Activated effector memory CD4-positive, alpha-beta T cell treated with anti-CD3 and anti-CD28 coated beads, Interleukin-2, amount 50 U/mL, for 16 hours (primary cell): ENCODE data around the gene EIF2B5.
"Not testable (repeated sequence)": the region's sequence is repeated elsewhere in the genome, so short reads cannot be mapped to it uniquely, and the experiment has no call there.

Experiments used
- DNase-seq: peaks from one replicate; pipeline ENCODE4 v3.0.0-alpha.2; 2020

EIF2B5 gene

DNA sequence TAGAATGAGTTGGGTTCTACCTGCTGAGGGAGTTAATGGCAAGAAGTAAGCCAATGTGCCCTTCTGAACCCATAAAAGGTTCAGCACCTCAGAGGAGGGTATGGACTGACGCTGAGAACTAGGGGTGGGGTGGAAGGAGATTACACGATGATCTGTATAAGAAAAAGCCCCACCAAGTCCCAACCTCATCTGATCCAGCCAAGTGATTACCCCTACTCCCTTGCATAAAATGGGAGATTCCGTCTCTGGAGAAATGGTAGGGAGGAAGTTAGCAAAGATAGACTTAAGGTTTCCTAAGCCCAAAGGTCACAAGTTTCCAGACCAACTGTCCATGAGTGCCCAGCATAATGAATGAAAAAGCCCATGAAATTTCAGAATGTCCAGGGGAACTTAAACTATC is 12.9 kb downstream of the EIF2B5 start:
- no peak for DNase-seq

DNA sequence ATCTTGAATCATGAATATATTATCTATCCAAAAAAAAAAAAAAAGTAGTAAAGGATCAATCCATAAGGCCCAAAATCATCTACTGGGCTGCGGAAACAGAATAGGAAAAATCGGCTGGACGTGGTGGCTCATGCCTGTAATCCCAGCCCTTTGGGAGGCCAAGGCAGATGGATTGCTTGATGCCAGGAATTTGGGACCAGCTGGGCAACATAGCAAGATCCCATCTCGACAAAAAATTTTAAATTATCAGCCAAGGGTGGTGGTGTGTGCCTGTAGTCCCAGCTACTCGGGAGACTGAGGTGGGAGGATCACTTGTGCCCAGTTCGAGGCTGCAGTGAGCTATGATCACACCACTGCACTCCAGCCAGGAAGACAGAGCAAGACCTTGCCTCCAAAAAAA is 14.0 kb downstream of the EIF2B5 start:
- no peak for DNase-seq

DNA sequence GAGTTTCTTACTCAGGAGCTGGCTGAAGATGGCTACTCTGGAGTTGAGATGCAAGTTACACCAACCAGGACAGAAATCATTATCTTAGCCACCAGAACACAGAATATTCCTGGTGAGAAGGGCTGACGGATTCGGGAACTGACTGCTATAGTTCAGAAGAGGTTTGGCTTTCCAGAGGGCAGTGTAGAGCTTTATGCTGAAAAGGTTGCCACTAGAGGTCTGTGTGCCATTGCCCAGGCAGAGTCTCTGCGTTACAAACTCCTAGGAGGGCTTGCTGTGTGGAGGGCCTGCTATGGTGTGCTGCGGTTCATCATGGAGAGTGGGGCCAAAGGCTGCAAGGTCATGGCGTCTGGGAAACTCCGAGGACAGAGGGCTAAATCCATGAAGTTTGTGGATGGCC is 14.6 kb downstream of the EIF2B5 start:
- not testable (repeated sequence) for DNase-seq

DNA sequence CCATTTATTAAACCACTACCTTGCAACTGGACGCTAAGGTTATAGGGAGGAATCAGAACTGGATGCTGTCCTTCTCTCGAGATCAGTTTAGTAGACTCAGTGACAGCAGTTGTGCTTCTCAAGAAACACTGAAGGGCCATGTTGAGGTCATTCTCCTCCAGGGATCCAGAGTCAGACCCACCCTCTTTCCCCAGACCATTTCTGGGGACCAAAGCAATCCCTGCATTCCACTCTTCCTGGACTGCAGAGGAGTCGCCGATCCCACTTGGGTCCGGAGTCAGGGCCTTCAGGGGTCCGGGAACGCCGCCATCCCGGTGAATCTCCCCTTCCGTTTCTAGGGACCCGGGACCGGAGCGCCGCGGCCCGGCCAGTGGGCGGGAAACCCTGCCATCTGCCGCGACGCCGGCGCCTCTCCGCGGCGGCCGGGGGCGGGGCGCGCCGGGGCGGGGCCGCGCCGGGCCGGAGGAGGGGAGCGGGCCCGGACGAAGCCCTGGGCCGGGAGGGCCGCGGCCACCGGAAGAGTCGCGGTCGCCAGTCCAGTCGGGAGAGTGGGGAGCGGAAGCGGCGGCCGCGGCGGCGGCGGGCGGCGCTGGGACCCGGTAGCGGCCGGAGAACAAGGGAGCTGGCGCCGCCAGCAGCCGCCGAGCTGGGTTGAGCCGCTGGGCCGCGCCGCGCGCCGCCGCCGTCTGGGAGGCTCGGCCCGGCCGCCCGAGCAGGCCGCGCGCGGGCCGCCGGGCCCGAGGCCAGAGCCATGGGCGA is 19.9 kb downstream of the EIF2B5 start, which contains the start of gene DVL3:
DVL3 (plus strand) TSS at position 493 of the 759 bp plus-strand sequence; CDS start at position 752, 259 bp downstream.
- peak; percentile 84 for DNase-seq

DNA sequence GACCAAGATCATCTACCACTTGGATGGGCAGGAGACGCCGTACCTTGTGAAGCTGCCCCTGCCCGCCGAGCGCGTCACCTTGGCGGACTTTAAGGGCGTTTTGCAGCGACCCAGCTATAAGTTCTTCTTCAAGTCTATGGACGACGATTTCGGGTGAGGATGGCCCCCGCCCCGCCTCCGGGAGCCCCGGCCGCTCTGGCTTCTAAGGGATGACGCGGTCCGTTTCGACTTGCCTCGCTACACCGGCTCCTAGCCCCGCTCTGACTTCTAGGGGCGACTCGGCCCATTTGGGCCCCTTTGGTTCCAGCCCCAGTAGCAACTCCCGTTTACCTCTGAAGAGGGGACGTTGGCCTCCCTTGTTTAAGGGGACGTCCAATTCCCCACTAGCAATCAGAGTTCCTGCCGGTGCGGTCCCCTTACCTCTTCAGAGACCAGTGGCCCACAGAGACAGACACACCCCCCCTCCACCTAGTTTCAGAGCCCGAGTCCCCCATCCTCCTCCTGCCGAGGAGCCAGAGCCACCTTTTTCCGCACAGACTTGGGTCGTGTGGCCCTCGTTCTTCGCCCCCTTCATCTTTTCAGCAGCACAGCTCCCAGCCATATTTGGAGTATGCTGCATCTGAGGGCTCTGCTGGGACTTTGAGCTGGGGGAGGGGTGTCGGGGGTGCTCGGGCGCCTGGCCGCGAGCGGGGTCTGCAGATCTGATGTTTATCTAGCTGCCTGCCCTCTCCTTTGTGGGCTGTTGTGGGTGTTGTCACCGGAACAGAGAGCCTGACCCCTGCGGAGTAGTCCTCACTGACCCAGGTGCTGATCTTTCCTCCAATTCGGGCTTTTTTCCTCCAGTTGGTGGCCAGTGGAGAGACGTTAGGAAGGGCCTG is 20.7 kb downstream of the EIF2B5 start:
- DNase-seq, result peak; percentile 85

DNA sequence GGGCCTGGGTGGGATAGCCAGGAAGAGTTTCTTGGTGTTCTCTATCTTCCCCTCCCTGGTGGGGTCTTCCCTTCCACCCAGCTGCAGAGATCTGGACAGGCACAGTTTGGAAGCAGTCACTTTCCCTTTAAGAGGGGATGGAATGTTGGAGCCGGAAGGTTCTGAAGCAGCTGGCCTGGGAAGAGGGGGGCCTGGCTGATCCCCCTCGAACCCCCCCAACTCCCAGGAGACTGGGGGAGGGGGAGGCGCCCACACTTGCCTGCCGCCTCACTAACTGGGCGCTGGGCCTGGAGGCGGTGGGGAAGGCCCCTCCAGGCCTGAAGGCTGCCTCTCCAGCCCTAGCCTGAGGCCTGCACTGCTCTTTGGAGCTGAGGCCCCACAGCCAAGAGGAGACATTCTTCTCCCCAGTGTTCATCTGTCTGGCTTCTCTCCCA is 21.4 kb downstream of the EIF2B5 start:
- no peak for DNase-seq

DNA sequence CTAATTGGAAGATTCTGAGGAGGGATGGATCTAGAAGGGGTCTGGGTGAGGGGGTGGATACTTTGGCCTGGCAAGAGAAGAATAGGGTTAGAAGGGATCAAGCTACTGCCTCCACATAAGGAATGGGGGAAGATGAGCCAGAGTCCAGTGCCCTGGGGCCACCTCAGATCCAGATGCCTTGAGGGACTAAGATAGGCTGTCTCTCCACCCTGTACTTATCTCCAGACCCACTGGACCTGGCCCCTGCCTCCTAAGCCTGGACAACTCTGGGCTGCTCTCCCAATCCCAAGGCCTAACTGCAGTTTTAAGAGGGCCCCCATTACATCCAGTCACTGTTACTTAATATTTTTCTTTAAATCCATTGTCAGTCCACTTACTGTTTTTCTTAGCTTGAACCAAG is 22.0 kb downstream of the EIF2B5 start:
- no peak for DNase-seq

DNA sequence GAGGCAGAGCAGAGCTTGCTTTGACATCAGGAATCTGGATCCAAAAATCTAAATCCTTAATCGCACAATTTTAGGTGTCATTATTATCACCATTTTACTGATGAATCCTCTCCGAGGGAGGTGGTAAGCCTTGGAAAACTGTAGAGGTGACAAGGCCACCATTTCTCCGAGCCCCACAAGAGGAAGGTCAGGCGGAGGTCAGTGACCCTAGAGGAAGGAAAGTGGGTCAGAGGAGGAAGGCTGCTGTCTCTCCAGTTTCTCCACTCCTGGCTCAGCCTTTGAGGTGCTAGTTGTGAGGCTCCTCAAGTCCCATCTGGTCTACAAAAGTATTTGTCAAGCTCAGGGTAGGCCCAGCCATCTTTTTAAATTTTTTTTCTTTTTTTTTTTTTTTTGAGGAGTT is 23.2 kb downstream of the EIF2B5 start:
- no peak for DNase-seq

DNA sequence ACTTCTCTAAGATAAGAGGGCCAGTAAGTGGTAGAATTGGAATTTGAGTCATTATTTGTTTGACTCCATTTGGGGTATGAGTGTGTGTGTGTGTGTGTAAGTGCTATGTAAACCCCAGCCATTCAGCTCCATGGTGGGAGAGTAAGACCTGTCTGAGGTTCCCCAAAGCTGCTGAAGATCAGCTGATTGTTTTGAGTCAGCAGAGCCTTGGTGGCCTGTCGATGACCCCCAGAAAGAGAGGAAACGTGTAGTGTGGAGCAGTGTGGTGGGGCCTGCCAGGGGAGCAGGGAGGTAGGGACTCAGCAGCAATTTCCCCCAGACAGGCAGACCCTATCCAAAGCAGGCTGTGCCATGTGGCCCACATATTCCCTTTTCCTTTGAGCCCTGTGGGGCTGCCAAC is 25.3 kb downstream of the EIF2B5 start:
- no peak for DNase-seq

DNA sequence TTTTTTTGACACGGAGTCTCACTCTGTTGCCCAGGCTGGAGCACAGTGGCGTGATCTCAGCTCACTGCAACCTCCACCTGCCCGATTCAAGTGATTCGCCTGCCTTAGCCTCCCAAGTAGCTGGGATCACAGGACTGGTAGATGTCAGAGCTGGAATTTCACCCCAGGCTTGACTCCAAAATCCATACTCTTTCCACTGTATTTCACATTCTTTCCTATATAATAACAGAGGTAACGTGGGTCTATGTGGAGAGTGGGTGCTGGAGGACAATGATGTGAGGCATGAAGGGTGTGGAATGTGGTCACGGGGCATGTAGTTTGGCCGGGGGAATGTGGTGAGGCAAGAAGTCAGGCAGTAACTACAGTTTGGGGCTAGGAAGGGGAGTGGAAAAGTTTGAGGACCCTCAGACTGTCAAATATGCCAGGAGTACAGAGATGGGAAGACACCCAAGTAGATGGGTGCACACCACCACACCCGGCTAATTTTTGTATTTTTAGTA is 27.5 kb downstream of the EIF2B5 start:
- not testable (repeated sequence) for DNase-seq

DNA sequence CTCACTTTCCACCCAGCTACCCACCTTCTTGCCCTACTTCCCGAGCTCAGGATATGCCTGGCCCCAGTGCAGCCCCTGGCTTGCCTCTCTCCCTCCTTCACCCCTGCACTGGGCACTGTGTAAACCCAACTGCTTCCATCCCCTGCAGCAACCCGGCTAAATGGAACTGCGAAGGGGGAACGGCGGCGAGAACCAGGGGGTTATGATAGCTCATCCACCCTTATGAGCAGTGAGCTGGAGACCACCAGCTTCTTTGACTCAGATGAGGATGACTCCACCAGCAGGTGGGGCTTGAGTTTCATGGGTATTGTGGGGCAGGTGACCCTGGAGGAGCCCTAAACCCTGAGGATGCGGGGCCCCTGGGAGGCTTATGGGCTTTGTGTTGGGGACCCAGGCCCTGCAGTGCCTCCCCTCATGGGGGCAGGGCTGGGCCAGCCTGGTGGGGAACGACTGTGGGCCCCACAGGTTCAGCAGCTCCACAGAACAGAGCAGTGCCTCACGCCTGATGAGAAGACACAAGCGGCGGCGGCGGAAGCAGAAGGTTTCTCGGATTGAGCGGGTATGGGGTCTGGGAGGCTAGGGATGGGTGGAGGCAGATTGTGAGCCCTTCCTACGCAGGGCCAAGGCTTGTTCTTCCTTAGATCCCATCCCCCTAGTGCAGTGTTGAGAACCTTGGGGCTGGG is 29.6 kb downstream of the EIF2B5 start:
- DNase-seq, result no peak

DNA sequence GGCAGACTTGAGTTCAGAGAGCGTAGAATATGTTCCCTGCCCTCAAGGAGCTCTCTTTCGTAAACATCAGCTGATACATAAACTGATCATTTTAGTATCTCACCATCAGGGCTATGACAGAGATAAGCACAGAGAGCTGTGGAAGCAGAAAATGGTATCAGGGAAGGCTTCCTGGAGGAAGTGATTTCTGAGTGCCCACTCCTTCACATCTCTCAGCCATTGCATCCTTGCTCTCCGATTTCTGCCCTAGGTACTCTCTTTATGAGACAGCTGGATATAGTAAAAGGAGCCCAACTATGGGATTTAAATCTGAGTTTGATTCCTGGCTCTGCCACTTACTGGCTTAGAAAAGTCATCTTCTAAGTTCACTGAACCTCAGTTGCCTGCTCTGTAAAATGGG is 30.4 kb downstream of the EIF2B5 start:
- DNase-seq, result no peak

DNA sequence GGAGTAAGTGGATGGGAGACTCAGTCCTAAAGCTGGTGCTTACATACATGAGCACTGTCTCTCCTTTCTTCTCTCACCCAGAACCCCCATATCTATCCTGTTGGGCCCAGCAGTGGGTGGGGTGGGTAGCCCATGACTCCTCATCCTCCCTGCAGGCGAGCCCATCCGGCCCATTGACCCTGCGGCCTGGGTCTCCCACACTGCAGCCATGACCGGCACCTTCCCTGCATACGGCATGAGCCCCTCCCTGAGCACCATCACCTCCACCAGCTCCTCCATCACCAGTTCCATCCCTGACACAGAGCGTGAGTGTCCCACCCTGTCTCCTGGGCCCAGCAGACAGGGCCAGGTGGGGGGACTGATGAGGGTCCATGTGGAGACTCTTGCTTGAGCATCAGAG is 31.5 kb downstream of the EIF2B5 start:
- no peak for DNase-seq

DNA sequence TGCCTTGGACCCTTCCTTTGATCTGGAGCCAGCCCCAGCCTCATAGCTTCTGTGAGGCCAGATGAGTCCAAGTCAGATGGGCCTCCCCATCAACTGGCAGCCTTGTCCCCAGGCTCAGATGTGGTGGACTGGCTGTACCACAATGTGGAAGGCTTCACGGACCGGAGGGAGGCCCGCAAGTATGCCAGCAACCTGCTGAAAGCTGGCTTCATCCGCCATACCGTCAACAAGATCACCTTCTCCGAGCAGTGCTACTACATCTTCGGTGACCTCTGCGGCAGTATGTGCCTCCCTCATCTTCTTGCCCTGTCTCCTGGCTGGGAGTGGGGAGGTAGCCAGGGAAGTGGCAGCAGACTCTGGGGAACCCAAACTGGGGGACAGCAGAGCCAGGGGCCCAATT is 32.6 kb downstream of the EIF2B5 start:
- DNase-seq, result no peak

DNA sequence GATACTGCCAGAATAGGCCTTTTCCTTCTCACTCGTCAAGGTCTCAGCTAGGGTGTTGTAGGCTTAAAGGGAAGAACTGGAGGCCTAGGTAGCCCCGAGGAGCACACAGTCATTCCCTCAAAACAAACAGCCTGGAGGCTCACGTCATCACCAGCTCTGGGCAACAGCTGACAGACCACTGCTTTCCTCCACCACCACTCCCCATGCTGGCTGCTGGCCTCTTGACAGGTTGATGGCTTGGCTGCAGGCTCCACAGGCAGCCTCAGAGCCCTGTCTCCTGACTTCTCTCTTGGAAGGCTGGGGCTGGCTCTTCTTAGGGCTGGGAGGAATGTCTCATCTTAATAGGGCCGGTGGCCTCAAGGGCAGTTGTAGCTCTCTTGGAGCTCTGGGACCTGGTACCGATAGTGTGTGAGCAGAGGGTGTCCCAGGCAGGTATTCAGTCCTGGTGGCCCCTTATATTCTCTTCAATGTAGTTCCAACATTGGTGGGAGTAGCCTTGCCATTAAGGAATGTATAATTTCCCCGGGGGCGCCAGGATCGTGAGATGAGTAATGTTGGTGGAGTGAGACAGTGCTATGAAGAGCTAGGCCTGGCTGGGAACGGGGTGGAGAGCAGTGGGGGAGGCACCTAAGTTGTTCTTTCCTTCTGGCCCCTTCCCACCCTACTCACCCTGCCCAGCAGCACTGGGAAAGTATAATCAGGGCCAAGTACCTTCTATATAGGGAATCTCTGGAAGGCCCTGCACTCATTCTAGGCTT is 33.4 kb downstream of the EIF2B5 start:
- DNase-seq, result no peak

DNA sequence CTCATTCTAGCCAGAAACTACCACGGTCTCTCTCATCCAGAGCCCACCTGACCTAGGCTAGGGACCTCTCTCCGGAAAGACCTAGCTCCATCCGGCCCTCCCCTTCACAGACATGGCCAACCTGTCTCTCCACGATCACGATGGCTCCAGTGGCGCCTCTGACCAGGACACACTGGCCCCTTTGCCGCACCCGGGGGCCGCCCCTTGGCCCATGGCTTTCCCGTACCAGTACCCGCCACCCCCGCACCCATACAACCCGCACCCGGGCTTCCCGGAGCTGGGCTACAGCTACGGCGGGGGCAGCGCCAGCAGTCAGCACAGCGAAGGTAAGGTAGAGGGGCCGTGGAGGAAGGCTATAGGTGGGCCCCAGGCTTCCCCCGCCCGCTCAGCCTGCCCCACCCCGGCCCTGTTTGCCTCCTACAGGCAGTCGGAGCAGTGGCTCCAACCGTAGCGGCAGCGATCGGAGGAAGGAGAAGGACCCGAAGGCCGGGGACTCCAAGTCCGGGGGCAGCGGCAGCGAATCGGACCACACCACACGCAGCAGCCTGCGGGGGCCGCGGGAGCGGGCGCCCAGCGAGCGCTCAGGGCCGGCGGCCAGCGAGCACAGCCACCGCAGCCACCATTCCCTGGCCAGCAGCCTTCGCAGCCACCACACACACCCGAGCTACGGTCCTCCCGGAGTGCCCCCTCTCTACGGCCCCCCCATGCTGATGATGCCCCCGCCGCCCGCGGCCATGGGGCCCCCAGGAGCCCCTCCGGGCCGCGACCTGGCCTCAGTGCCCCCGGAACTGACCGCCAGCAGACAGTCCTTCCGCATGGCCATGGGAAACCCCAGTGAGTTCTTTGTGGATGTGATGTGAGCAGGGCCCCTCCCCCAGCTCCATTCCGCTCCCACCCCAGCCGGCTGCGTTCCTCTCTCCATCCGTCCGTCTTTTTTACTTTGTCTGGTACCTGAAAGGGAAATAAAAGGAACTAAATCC is 35.0 kb downstream of the EIF2B5 start:
- no peak for DNase-seq

DNA sequence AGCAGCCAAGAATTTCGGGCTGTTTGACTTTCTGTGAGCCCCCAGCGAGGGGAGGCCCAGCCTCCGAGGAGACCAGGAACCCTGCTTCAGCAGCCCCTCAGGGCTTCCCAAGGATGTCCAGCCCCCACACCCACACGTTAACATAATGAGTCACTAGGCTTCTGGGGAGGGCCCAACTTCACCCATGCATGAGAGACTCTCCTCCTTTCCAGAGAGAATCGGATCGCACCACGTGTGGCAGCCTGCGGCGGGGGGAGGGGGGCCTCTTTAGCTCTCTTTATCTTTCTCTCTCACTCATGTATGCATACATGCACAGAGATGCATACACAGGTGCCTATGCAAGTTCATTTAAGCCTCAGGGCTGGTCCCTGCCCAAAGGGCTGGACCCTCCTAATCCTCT is 36.4 kb downstream of the EIF2B5 start:
- DNase-seq, result no peak

DNA sequence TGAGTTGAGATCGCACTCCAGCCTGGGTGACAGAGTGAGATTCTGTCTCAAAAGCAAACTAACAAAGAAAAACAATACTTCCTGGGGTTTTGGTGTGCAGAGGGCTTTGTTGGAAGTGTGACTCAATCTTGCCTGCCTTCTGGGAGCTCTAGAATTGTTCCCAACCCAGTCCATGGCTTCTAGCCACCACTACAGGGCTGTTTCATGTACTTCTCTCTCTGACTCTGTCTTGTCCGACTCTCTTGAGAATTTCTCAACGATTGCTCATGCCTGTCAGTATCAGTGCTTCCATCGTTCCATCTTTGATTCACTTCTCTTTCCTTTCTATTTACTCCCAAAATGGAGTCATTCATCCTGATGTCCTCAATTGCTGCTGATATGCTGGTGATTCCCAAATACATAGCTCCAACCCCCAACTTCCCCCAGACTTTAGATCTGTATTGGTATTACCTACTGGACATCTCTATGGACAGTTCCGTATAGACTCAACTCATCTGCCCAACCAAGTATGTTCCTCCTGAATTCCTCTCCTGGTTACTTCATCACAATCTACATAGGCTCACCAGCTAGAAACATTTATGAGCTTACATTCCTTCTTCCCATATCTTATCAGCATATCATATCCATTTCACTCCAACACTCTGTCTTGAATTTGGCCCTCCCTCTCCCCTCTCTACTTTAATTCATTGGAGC is 37.7 kb downstream of the EIF2B5 start:
- no peak for DNase-seq

DNA sequence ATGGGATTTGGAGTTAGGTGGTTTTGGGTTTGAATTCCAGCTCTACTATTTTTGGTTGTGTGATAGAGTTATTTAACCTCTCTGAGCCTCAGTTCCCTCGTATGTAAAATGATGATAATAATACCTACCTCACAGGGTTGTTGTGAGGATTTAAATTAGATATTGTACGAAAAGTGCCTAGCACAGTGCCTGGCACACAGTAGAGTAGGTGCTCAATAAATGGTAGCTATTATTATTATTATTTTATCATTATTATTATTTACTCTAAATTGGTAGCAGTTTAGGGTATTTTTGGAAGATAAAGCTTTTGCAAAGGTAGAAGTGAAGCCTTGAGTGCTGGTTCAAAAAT is 38.2 kb downstream of the EIF2B5 start:
- DNase-seq, result no peak

DNA sequence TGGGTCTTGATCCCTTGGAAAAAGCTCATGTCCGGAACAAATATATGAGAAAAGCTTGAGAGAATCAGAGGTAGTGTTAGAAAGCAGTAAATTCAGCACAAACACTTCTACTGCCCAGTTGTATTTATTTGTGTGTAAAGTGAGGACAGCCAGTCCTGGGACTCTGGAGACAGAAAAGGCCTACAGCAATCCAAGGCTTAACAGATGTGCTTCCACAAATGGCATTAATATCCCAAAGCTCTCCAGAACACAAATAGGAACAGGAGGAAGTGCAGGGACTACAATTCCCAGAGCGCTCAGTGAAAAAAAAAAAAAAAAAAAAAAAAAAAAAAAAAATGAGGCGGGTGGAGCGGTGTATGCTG is 39.1 kb downstream of the EIF2B5 start:
- no peak for DNase-seq
